Measurements from ENCODE around the gene BID. TPM values are rescaled to one million over a fixed set of nuclear protein-coding genes. Genes with fewer than 3 reads are reported as not detected.

BID gene
- total and polyA plus RNA-seq, 4 experiments from 2014 or later, result 22.0 to 104 (median 47.7) TPM

GRCh38 chr22:17779286-17780115, 5.2 kb upstream of the BID start:
- Mint-ChIP-seq H3K4me3 (peak overlapping the region in 7 of 8 donors; percentile 51 to 99 (median 80)), H3K9me3 (no peaks in the 10 kb centered on the region), H3K36me3 (peaks cover 0 to 11% of the 10 kb centered on the region in 2 donors), H3K27me3 (no peaks in the 10 kb centered on the region), H3K4me1 (peaks cover 43 to 83% (median 60%) of the 10 kb centered on the region in 4 donors), H3K27ac (peak overlapping the region; percentile 57 to 98 (median 77))
- CTCF ChIA-PET (ENCODE audit: partially characterized antibody), result interaction anchor here (0.8 to 3.5 kb wide), 5 partner anchors 9 to 37 kb away, joined by 3 to 31 read pairs (median 4); no protein-coding TSS in a partner anchor
- Histone ChIP-seq H3K27ac (ENCODE audit: low read depth, low read length) (no peak overlapping the region), H3K27me3 (ENCODE audit: insufficient read depth, low read length) (no peaks in the 10 kb centered on the region), H3K4me1 (ENCODE audit: insufficient read depth, low read length) (peaks cover 75% of the 10 kb centered on the region), H3K9me3 (ENCODE audit: control insufficient read depth in 1 of 2, low read length in 2 of 2) (no peaks in the 10 kb centered on the region), H3K36me3 (ENCODE audit: insufficient read depth, low read length) (no peaks in the 10 kb centered on the region), H3K4me3 (ENCODE audit: low read length in 2 of 2) (no peak overlapping the region)
- intact Hi-C loops (cut with micrococcal nuclease), result loop anchor here (5.0 kb wide), 1 partner anchor 142 kb away; the partner anchor contains the start of gene BCL2L13
- DNase-seq, result no peak
- POLR2A ChIA-PET (ENCODE audit: partially characterized antibody), result interaction anchor here (0.6 to 4.4 kb wide), 4 partner anchors 10 to 297 kb away, joined by 3 to 20 read pairs (median 8); no protein-coding TSS in a partner anchor

GRCh38 chr22:17778412-17778976, 4.2 kb upstream of the BID start:
- no peaks in the 10 kb centered on the region for H3K27me3 Mint-ChIP-seq
- peaks cover 44 to 85% (median 62%) of the 10 kb centered on the region in 4 donors for H3K4me1 Mint-ChIP-seq
- H3K36me3 ChIP-seq (ENCODE audit: insufficient read depth, low read length), result no peaks in the 10 kb centered on the region
- peaks cover 77% of the 10 kb centered on the region for H3K4me1 ChIP-seq (ENCODE audit: insufficient read depth, low read length)
- no peaks in the 10 kb centered on the region for H3K27me3 ChIP-seq (ENCODE audit: insufficient read depth, low read length)
- no peaks in the 10 kb centered on the region for H3K9me3 ChIP-seq (ENCODE audit: control insufficient read depth in 1 of 2, low read length in 2 of 2)
- no peak overlapping the region for H3K4me3 ChIP-seq (ENCODE audit: low read length in 2 of 2)
- H3K36me3 Mint-ChIP-seq, result peaks cover 0 to 12% of the 10 kb centered on the region in 2 donors
- POLR2A ChIA-PET (ENCODE audit: partially characterized antibody), result interaction anchor here (0.8 to 4.4 kb wide), 4 partner anchors 9 to 298 kb away, joined by 3 to 20 read pairs (median 8); no protein-coding TSS in a partner anchor
- CTCF ChIA-PET (ENCODE audit: partially characterized antibody), result interaction anchor here (2.1 to 3.5 kb wide), 3 partner anchors 11 to 36 kb away, joined by 12 to 31 read pairs (median 12); no protein-coding TSS in a partner anchor
- intact Hi-C loops (cut with micrococcal nuclease), result loop anchor here (5.0 kb wide), 1 partner anchor 141 kb away; the partner anchor contains the start of gene BCL2L13
- peak overlapping the region; percentile 71 to 99 (median 98) for H3K4me3 Mint-ChIP-seq
- H3K27ac Mint-ChIP-seq, result peak overlapping the region; percentile 30 to 99 (median 79)
- no peak for DNase-seq
- H3K27ac ChIP-seq (ENCODE audit: low read depth, low read length), result peak overlapping the region; percentile 93
- H3K9me3 Mint-ChIP-seq, result no peaks in the 10 kb centered on the region

GRCh38 chr22:17777717-17778044, 3.4 kb upstream of the BID start:
- no peak for DNase-seq
- H3K9me3 Mint-ChIP-seq, result no peaks in the 10 kb centered on the region
- POLR2A ChIA-PET (ENCODE audit: partially characterized antibody), result interaction anchor here (0.8 to 4.4 kb wide), 3 partner anchors 12 to 298 kb away, joined by 3 to 20 read pairs (median 10); no protein-coding TSS in a partner anchor

GRCh38 chr22:17777005-17777716, 2.9 kb upstream of the BID start:
- Mint-ChIP-seq H3K4me1 (peaks cover 49 to 90% (median 71%) of the 10 kb centered on the region in 4 donors), H3K4me3 (peak overlapping the region; percentile 88 to 99 (median 98)), H3K9me3 (no peaks in the 10 kb centered on the region), H3K27ac (peak overlapping the region; percentile 94 to 99 (median 98)), H3K36me3 (peaks cover 0 to 13% of the 10 kb centered on the region in 2 donors), H3K27me3 (no peaks in the 10 kb centered on the region)
- H3K4me3 ChIP-seq (ENCODE audit: low read length in 2 of 2), result peak overlapping the region; percentile 88 to 98
- peak; percentile 71 to 82 (median 77) for DNase-seq
- H3K36me3 ChIP-seq (ENCODE audit: insufficient read depth, low read length), result no peaks in the 10 kb centered on the region
- peak overlapping the region; percentile 93 for H3K27ac ChIP-seq (ENCODE audit: low read depth, low read length)
- POLR2A ChIA-PET (ENCODE audit: partially characterized antibody), result interaction anchor here (0.6 to 4.4 kb wide), 5 partner anchors 8 to 35 kb away, joined by 3 to 20 read pairs (median 10); no protein-coding TSS in a partner anchor
- no peaks in the 10 kb centered on the region for H3K27me3 ChIP-seq (ENCODE audit: insufficient read depth, low read length)
- peaks cover 90% of the 10 kb centered on the region for H3K4me1 ChIP-seq (ENCODE audit: insufficient read depth, low read length)
- intact Hi-C loops (cut with micrococcal nuclease), result loop anchor here (1.0 to 5.0 kb wide), 3 partner anchors 10 to 300 kb away; partner anchors contain the start of genes BCL2L13 and PEX26
- no peaks in the 10 kb centered on the region for H3K9me3 ChIP-seq (ENCODE audit: control insufficient read depth in 1 of 2, low read length in 2 of 2)
- CTCF ChIA-PET (ENCODE audit: partially characterized antibody), result interaction anchor here (1.6 to 2.5 kb wide), 4 partner anchors 8 to 35 kb away, joined by 8 to 12 read pairs (median 10); no protein-coding TSS in a partner anchor

More at GRCh38 chr22:17777717-17778044, 3.4 kb upstream of the BID start:
- Mint-ChIP-seq H3K27ac (peak overlapping the region; percentile 94 to 99 (median 98)), H3K36me3 (peaks cover 0 to 13% of the 10 kb centered on the region in 2 donors), H3K4me3 (peak overlapping the region; percentile 88 to 99 (median 98)), H3K4me1 (peaks cover 48 to 85% (median 68%) of the 10 kb centered on the region in 4 donors), H3K27me3 (no peaks in the 10 kb centered on the region)
- CTCF ChIA-PET (ENCODE audit: partially characterized antibody), result interaction anchor here (0.6 to 2.5 kb wide), 5 partner anchors 10 to 294 kb away, joined by 3 to 12 read pairs (median 8); no protein-coding TSS in a partner anchor
- peaks cover 86% of the 10 kb centered on the region for H3K4me1 ChIP-seq (ENCODE audit: insufficient read depth, low read length)
- H3K27me3 ChIP-seq (ENCODE audit: insufficient read depth, low read length), result no peaks in the 10 kb centered on the region
- H3K9me3 ChIP-seq (ENCODE audit: control insufficient read depth in 1 of 2, low read length in 2 of 2), result no peaks in the 10 kb centered on the region
- H3K36me3 ChIP-seq (ENCODE audit: insufficient read depth, low read length), result no peaks in the 10 kb centered on the region
- H3K4me3 ChIP-seq (ENCODE audit: low read length in 2 of 2), result peak overlapping the region; percentile 88 to 98
- intact Hi-C loops (cut with micrococcal nuclease), result loop anchor here (1.0 to 5.0 kb wide), 3 partner anchors 10 to 300 kb away; partner anchors contain the start of genes BCL2L13 and PEX26
- peak overlapping the region; percentile 93 for H3K27ac ChIP-seq (ENCODE audit: low read depth, low read length)

- H3K4me3 Mint-ChIP-seq, result peak overlapping the region; percentile 81 to 99 (median 96)
- CTCF ChIA-PET (ENCODE audit: partially characterized antibody), result interaction anchor here (1.6 to 6.8 kb wide), 4 partner anchors 9 to 33 kb away, joined by 8 to 58 read pairs (median 10); no protein-coding TSS in a partner anchor
- H3K27ac ChIP-seq (ENCODE audit: low read depth, low read length), result peak overlapping the region; percentile 57
Observed at GRCh38 chr22:17775781-17776465, 1.7 kb upstream of the BID start.

More at GRCh38 chr22:17775781-17776465, 1.7 kb upstream of the BID start:
- H3K36me3 ChIP-seq (ENCODE audit: insufficient read depth, low read length), result no peaks in the 10 kb centered on the region
- H3K4me3 ChIP-seq (ENCODE audit: low read length in 2 of 2), result no peak overlapping the region
- POLR2A ChIA-PET (ENCODE audit: partially characterized antibody), result interaction anchor here (1.9 to 2.0 kb wide), 2 partner anchors 10 kb away, joined by 10 to 11 read pairs; no protein-coding TSS in a partner anchor
- peak overlapping the region; percentile 88 to 98 (median 96) for H3K27ac Mint-ChIP-seq
- peaks cover 51 to 92% (median 74%) of the 10 kb centered on the region in 4 donors for H3K4me1 Mint-ChIP-seq
- H3K36me3 Mint-ChIP-seq, result peaks cover 0 to 13% of the 10 kb centered on the region in 2 donors
- intact Hi-C loops (cut with micrococcal nuclease), result loop anchor here (5.0 kb wide), 1 partner anchor 139 kb away; the partner anchor contains the start of gene BCL2L13
- peaks cover 87% of the 10 kb centered on the region for H3K4me1 ChIP-seq (ENCODE audit: insufficient read depth, low read length)
- H3K9me3 Mint-ChIP-seq, result no peaks in the 10 kb centered on the region
- DNase-seq, result peak in 3 of 5 donors; percentile 20 to 55 (median 22)
- H3K27me3 ChIP-seq (ENCODE audit: insufficient read depth, low read length), result no peaks in the 10 kb centered on the region
- H3K9me3 ChIP-seq (ENCODE audit: control insufficient read depth in 1 of 2, low read length in 2 of 2), result no peaks in the 10 kb centered on the region
- no peaks in the 10 kb centered on the region for H3K27me3 Mint-ChIP-seq

Measured in CD4-positive, alpha-beta memory T cell (primary cell).